22Rv1 (cell line): Measurements from ENCODE around the gene HOXA3.

Experiments
- H3K27ac ChIP-seq: fragments of 450-650 bp; 2 replicates; pipeline ENCODE4 v1.5.1; 2017
- CTCF ChIP-seq: fragments of 450-650 bp; IDR thresholded peaks from 2 replicates; pipeline ENCODE4 v1.5.1; 2017; ENCODE audit warnings: mild to moderate bottlenecking
- ZFX ChIP-seq: fragments of 450-650 bp; IDR thresholded peaks from 2 replicates; pipeline ENCODE4 v1.6.1; 2017; ENCODE audit warnings: antibody characterized with exemption, borderline replicate concordance

HOXA3 gene

GRCh38 chr7:27082171-27082570, 70.2 kb downstream of the HOXA3 start:
- no peak for TF ChIP-seq CTCF
- no peak for TF ChIP-seq ZFX
- H3K27ac ChIP-seq = no peak overlapping the region

DNA sequence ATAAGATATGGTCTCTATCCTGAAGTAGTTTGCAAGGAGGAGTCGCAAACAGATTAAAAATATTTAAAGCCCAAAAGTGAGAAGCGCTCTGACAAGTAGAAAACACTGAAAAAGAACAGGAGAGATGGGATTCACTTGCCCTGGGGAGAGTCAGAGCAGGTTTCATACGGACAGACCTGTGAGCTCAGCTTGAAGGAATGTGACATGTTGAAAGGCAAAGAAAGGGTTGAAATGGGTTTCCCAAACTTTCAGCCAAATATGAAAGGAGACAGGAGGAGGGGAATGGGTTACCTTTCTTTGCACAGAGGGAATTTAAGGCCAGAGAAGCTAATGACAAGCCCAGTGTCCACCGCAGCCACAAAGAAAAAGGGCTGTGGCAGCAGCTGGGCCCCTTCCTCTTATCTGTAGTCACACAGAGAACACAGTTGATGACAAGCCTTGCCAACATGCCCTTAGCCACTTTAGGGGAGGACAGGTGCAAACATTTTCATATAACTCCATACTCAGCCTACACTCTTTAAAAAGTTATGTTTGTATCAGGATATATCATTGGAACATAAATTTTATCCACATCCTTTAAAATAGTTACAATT, 71.4 kb downstream of the HOXA3 start:
- no peak overlapping the region for H3K27ac ChIP-seq
- no peak for TF ChIP-seq CTCF
- TF ChIP-seq ZFX = no peak

- TF ChIP-seq ZFX (no peak), CTCF (no peak)
- H3K27ac ChIP-seq = no peak overlapping the region
Measured at GRCh38 chr7:27079234-27079975, 73.0 kb downstream of the HOXA3 start.

DNA sequence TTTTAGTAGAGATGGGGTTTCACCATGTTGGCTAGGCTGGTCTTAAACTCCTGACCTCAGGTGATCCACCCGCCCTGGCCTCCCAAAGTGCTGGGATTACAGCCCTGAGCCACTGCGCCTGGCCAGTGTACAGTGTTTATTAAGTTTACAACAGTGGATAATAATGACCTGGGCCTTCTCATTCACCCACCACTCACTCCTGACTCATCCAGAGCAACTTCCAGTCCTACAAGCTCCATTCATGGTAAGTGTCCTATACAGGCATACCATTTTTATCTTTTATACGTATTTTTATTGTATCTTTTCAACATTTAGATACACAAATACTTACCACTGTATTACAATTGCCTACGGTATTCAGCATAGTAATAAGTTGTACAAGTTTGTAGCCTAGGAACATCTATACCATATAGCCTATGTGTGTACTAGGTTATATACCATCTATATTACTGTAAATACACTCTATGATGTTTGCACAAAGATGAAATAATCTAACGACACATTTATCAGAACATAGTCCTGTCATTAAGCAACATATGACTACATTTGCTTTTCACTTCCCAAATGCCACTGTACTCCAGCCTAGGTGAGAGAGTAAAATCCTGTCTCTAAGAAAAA, 73.7 kb downstream of the HOXA3 start:
- no peak for TF ChIP-seq CTCF
- TF ChIP-seq ZFX = no peak
- no peak overlapping the region for H3K27ac ChIP-seq

- no peak for TF ChIP-seq ZFX
- TF ChIP-seq CTCF = no peak
- H3K27ac ChIP-seq = no peak overlapping the region
Measured at GRCh38 chr7:27073076-27073475, 79.3 kb downstream of the HOXA3 start.

DNA sequence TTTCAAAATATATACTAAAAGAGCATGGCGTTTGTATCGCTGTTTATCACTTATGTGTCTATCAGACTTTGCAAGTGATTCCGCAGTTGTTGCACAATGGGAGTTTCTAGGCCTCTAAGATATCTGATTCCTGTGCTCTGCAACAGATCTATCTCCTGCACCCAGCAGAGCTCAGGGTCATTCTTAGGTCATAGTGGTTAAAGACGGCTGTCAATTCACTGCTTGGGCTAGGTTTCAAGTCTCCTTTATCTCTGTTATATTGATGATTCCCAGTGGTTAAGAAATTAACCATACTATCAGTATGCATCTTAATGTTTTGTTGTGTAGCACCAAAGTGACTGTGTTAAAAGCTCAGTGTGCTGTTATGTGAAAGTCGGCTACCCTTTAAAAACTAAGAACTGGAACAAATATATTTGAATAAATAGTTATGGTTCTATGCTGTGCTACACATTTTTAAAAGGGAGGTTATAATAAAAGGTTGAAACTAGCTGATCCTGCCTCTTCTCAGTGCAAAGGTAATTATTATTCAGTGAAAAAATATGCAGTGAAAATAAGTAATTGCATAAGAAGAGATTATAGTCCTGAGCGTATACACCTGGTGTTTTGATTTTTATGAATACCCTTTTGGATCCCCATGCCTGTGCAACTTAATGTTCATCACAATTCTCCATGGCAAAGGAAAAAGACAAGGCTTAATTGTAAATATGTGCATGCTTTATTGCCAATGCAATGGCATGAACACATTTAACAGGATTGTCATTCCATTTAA, 80.6 kb downstream of the HOXA3 start:
- TF ChIP-seq ZFX (no peak), CTCF (no peak)
- H3K27ac ChIP-seq = no peak overlapping the region
